Upper lobe of left lung (tissue), 6 donors: Measurements from ENCODE around the gene MTCH1. TPM values are rescaled to one million over a fixed set of nuclear protein-coding genes. Genes with fewer than 3 reads are reported as not detected.

Experiments used
- ATAC-seq, 2 donors: fragments of 200-7000 bp; cut with Tn5 transposase; one replicate each; pipeline ENCODE4 v1.9.1; 2022; ENCODE audit warnings: mild to moderate bottlenecking in 2 of 2, moderate library complexity in 2 of 2; ENCODE audit not compliant: low FRiP score in 2 of 2
- DNase-seq, 2 donors: peaks; one replicate each; pipeline ENCODE4 v3.0.0-alpha.2; 2019 to 2020
- H3K27ac ChIP-seq, 4 donors: fragments of 200-600 bp; sonication (generic); one replicate each; pipeline ENCODE4 v1.5.1; 2016 to 2019
- H3K27me3 ChIP-seq, 4 donors: fragments of 200-600 bp; sonication (generic); one replicate each; pipeline ENCODE4 v1.5.1; 2017 to 2019
- H3K36me3 ChIP-seq, 4 donors: fragments of 200-600 bp; sonication (generic); one replicate each; pipeline ENCODE4 v1.5.1; 2016 to 2019
- H3K4me1 ChIP-seq, 4 donors: fragments of 200-600 bp; sonication (generic); one replicate each; pipeline ENCODE4 v1.5.1; 2018 to 2019
- H3K4me3 ChIP-seq, 4 donors: fragments of 200-600 bp; sonication (generic); one replicate each; pipeline ENCODE4 v1.5.1; 2017 to 2019; ENCODE audit warnings: mild to moderate bottlenecking in 2 of 4, moderate library complexity in 1 of 4
- H3K9me3 ChIP-seq, 4 donors: fragments of 200-600 bp; sonication (generic); one replicate each; pipeline ENCODE4 v1.5.1; 2018 to 2019
- CTCF ChIP-seq, 6 experiments: fragments of 450-650 bp in 4 of 6; fragments of 200-600 bp in 2 of 6; sonication (generic) in 2 of 6; IDR thresholded peaks; one replicate each; pipeline ENCODE4 v1.5.1; 2016 to 2019; ENCODE audit warnings: antibody characterized with exemption in 6 of 6
- EP300 ChIP-seq, 4 donors: sonication (generic); formaldehyde crosslinking; IDR thresholded peaks; one replicate each; pipeline ENCODE4 v1.5.1; 2017; ENCODE audit warnings: antibody characterized with exemption in 4 of 4, control low read depth in 2 of 4
- POLR2A ChIP-seq, 4 donors: fragments of 450-650 bp; IDR thresholded peaks; one replicate each; pipeline ENCODE4 v1.5.1; 2016 to 2017; ENCODE audit warnings: antibody characterized with exemption in 4 of 4, mild to moderate bottlenecking in 2 of 4
- POLR2AphosphoS5 ChIP-seq, 2 donors: sonication (generic); formaldehyde crosslinking; IDR thresholded peaks; one replicate each; pipeline ENCODE4 v1.5.1; 2017; ENCODE audit warnings: antibody characterized with exemption in 2 of 2
- WGBS, 2 donors: methylation state at CpG; one replicate each; pipeline ENCODE4 v1.1.5; 2017 to 2018; 5-methylcytosine and 5-hydroxymethylcytosine counted together
- total RNA-seq, 6 donors: library from RNA; depleted of rRNA in 4 of 6; stranded (reverse); fragments of >200 nt in 4 of 6; gene quantifications; one replicate each; pipeline versions ENCODE4 v1.1.0 to v1.2.1, GENCODE V29; 2016 to 2021
- donor health status: DM: no; HTN: no; CAD: no; lungs with moderate emphysema.
- donor health status: DM: no; HTN: yes; CAD: no; lungs with severe emphysema.

MTCH1 gene
- total RNA-seq, 6 donors from 2014 or later: 184 to 283 (median 219) TPM

GRCh38 chr6:36927691-36928546 lies 58.1 kb downstream of the MTCH1 start:
- Histone ChIP-seq H3K4me1 (peaks cover 4 to 24% (median 12%) of the 10 kb centered on the region in 4 donors), H3K27ac (peak overlapping the region in 3 of 4 donors; percentile 14 to 46 (median 23)), H3K27me3 (no peaks in the 10 kb centered on the region), H3K36me3 (peaks cover 10 to 30% (median 22%) of the 10 kb centered on the region in 4 donors), H3K9me3 (no peaks in the 10 kb centered on the region), H3K4me3 (no peak overlapping the region)
- DNase-seq (no peak), ATAC-seq (peak; percentile 9 to 51)
- WGBS, 2 donors: 58 to 69% methylated on average over 12 to 13 of the region's 13 CpGs
- no peak for TF ChIP-seq CTCF (IDR thresholded peaks at IDR 0.05)
- peak in 1 of 2 donors; percentile 61 for TF ChIP-seq POLR2AphosphoS5 (IDR thresholded peaks at IDR 0.05)

GRCh38 chr6:36926708-36927513 lies 59.1 kb downstream of the MTCH1 start:
- 72 to 85% methylated on average over 10 of the region's 10 CpGs for WGBS, 2 donors
- no peak for TF ChIP-seq EP300 (IDR thresholded peaks at IDR 0.05)
- no peak for TF ChIP-seq CTCF (IDR thresholded peaks at IDR 0.05)
- no peak for TF ChIP-seq POLR2A (IDR thresholded peaks at IDR 0.05)
- TF ChIP-seq POLR2AphosphoS5 (IDR thresholded peaks at IDR 0.05): no peak
- DNase-seq: no peak
- peak overlapping the region in 3 of 4 donors; percentile 14 to 46 (median 23) for H3K27ac ChIP-seq
- peaks cover 10 to 37% (median 25%) of the 10 kb centered on the region in 4 donors for H3K36me3 ChIP-seq
- no peaks in the 10 kb centered on the region for H3K9me3 ChIP-seq
- H3K4me1 ChIP-seq: peaks cover 4 to 24% (median 12%) of the 10 kb centered on the region in 4 donors
- no peak for ATAC-seq
- H3K4me3 ChIP-seq: no peak overlapping the region
- H3K27me3 ChIP-seq: no peaks in the 10 kb centered on the region

- 90 to 97% methylated on average over 4 of the region's 4 CpGs for WGBS, 2 donors
- TF ChIP-seq POLR2A (IDR thresholded peaks at IDR 0.05) (no peak), EP300 (IDR thresholded peaks at IDR 0.05) (no peak), POLR2AphosphoS5 (IDR thresholded peaks at IDR 0.05) (no peak), CTCF (IDR thresholded peaks at IDR 0.05) (no peak)
- Histone ChIP-seq H3K27ac (no peak overlapping the region), H3K9me3 (no peaks in the 10 kb centered on the region), H3K36me3 (peaks cover 10 to 48% (median 27%) of the 10 kb centered on the region in 4 donors), H3K4me1 (peaks cover 4 to 28% (median 14%) of the 10 kb centered on the region in 4 donors), H3K27me3 (no peaks in the 10 kb centered on the region), H3K4me3 (no peak overlapping the region)
- DNase-seq (no peak), ATAC-seq (no peak)
Observed at GRCh38 chr6:36925809-36926208, 60.2 kb downstream of the MTCH1 start.

- WGBS, 2 donors: 80 to 82% methylated on average over 5 of the region's 5 CpGs
- ATAC-seq: no peak
Observed at GRCh38 chr6:36924778-36925374, 61.1 kb downstream of the MTCH1 start.

More at GRCh38 chr6:36924778-36925374, 61.1 kb downstream of the MTCH1 start:
- no peak for DNase-seq
- Histone ChIP-seq H3K4me3 (no peak overlapping the region), H3K4me1 (peaks cover 8 to 28% (median 18%) of the 10 kb centered on the region in 4 donors), H3K27ac (no peak overlapping the region), H3K9me3 (no peaks in the 10 kb centered on the region), H3K27me3 (no peaks in the 10 kb centered on the region), H3K36me3 (peaks cover 10 to 54% (median 30%) of the 10 kb centered on the region in 4 donors)
- TF ChIP-seq EP300 (IDR thresholded peaks at IDR 0.05): no peak
- no peak for TF ChIP-seq POLR2A (IDR thresholded peaks at IDR 0.05)
- TF ChIP-seq POLR2AphosphoS5 (IDR thresholded peaks at IDR 0.05): no peak
- no peak for TF ChIP-seq CTCF (IDR thresholded peaks at IDR 0.05)
